ENCODE data around the gene RNF157. TPM values are rescaled to one million over a fixed set of nuclear protein-coding genes. Genes with fewer than 3 reads are reported as not detected.

Gene RNF157
- total and polyA plus RNA-seq, 10 of the 15 experiments (the other 5 are each of a cell fraction or from before 2014, with no cell fraction given), result 1.4 to 15.9 (median 9.6) TPM

GRCh38 chr17:76266244-76266938 is 26.1 kb upstream of the RNF157 start (continued):
- peak; percentile 60 for TF ChIP-seq MLLT1 (IDR thresholded peaks at IDR 0.05)

- BruUV-seq (replicated peaks), result no TSS peak
- Histone ChIP-seq H3K79me2 (ENCODE audit: control insufficient read depth, insufficient read depth, low read length) (peaks cover 55% of the 10 kb centered on the region), H4K20me1 (ENCODE audit: control insufficient read depth, insufficient read depth) (no peaks in the 10 kb centered on the region), H3K27ac (ENCODE audit: control insufficient read depth, insufficient read depth) (peak overlapping the region; percentile 99), H3K36me3 (ENCODE audit: control insufficient read depth in 2 of 2, insufficient read depth in 2 of 2, low read length in 1 of 2) (no peaks in the 10 kb centered on the region), H3K4me2 (ENCODE audit: control insufficient read depth, insufficient read depth) (no peak overlapping the region), H3K9ac (ENCODE audit: control insufficient read depth, insufficient read depth, low read length) (peak overlapping the region; percentile 93), H2AFZ (ENCODE audit: control insufficient read depth, low read depth, low read length) (no peak overlapping the region), H3K9me3 (replicated peaks; ENCODE audit: control insufficient read depth, insufficient read depth, low read length) (no peaks in the 10 kb centered on the region), H3K4me3 (peak overlapping the region; percentile 84), H3K27me3 (replicated peaks in 1 of 2; ENCODE audit: control insufficient read depth in 2 of 2, insufficient read depth in 2 of 2, low read length in 1 of 2) (no peaks in the 10 kb centered on the region), H3K4me1 (ENCODE audit: control insufficient read depth, insufficient read depth, low read length) (peaks cover 52% of the 10 kb centered on the region)
- ATAC-seq, result no peak
- WGBS (ENCODE audit: insufficient coverage, insufficient replicate concordance, low lambda C conversion rate, missing lambda C conversion rate), result 0% methylated on average over 30 of the region's 76 CpGs
- ChIA-PET POLR2A (interaction anchor here (0.5 to 17.9 kb wide), 7 partner anchors 6 to 877 kb away, joined by 3 to 427 read pairs (median 20); partner anchors contain the start of gene RNF157), RAD21 (ENCODE audit: unreplicated experiment) (interaction anchor here (1.0 to 18.5 kb wide), 9 partner anchors 8 to 144 kb away, joined by 3 to 419 read pairs (median 26); no protein-coding TSS in a partner anchor), CTCF (interaction anchor here (0.8 to 10.6 kb wide), 8 partner anchors 11 to 140 kb away, joined by 3 to 160 read pairs (median 14); no protein-coding TSS in a partner anchor), SMC1A (ENCODE audit: uncharacterized antibody, unreplicated experiment) (interaction anchor here (1.0 to 10.2 kb wide), 8 partner anchors 16 to 370 kb away, joined by 3 to 226 read pairs (median 64); no protein-coding TSS in a partner anchor)
- intact Hi-C loops (cut with micrococcal nuclease; ENCODE audit: unreplicated experiment), result loop anchor here (2.0 to 10.0 kb wide), 4 partner anchors 19 to 481 kb away; partner anchors contain the start of gene UNK
- DNase-seq (ENCODE audit: low read depth, low spot score), result no peak
- no peak for FAIRE-seq
- in situ Hi-C loops (cut with MboI), result loop anchor here (25.0 kb wide), 2 partner anchors 1197 to 1897 kb away; partner anchors contain the start of gene SYNGR2
- no peak for TF ChIP-seq PBX3 (IDR thresholded peaks at IDR 0.05; ENCODE audit: insufficient replicate concordance, low read depth, low read length)
- TF ChIP-seq MXI1 (IDR thresholded peaks at IDR 0.05; ENCODE audit: low read depth, low read length), result no peak
- no peak for TF ChIP-seq NRF1 (conservative IDR thresholded peaks at IDR 0.05; ENCODE audit: low read depth, low read length)
- TF ChIP-seq RUNX3 (IDR thresholded peaks at IDR 0.05; ENCODE audit: low read length), result no peak
- no peak for TF ChIP-seq YBX1 (IDR thresholded peaks at IDR 0.05)
- no peak for TF ChIP-seq ZNF384 (IDR thresholded peaks at IDR 0.05; ENCODE audit: borderline replicate concordance, low read depth, low read length)
- peak; percentile 9; the same call in 1 of the 2 replicates for TF ChIP-seq SMARCA5 (IDR thresholded peaks at IDR 0.05)
- TF ChIP-seq SREBF2 (IDR thresholded peaks at IDR 0.05; ENCODE audit: low read length), result no peak
- TF ChIP-seq SIN3A (IDR thresholded peaks at IDR 0.05; ENCODE audit: low read depth, low read length), result no peak; the same call in 1 of the 2 replicates
- TF ChIP-seq CBX3 (IDR thresholded peaks at IDR 0.05; ENCODE audit: borderline replicate concordance, low read depth), result no peak
- no peak for TF ChIP-seq STAT1 (conservative IDR thresholded peaks at IDR 0.05)
- TF ChIP-seq PAX5 (IDR thresholded peaks at IDR 0.05; ENCODE audit: borderline replicate concordance, low read depth, low read length), result no peak
- no peak for TF ChIP-seq RELA (IDR thresholded peaks at IDR 0.05; ENCODE audit: borderline replicate concordance, partially characterized antibody)
- no peak for TF ChIP-seq GABPA (IDR thresholded peaks at IDR 0.05; ENCODE audit: low read depth)
- no peak for TF ChIP-seq NFYA (IDR thresholded peaks at IDR 0.05; ENCODE audit: borderline replicate concordance, low read depth, low read length)
- TF ChIP-seq BHLHE40 (IDR thresholded peaks at IDR 0.05; ENCODE audit: borderline replicate concordance in 1 of 2, low read depth in 2 of 2, low read length in 1 of 2), result peak in 1 of 2 experiments; percentile 41; a peak in 1 of 4 replicates
- no peak for TF ChIP-seq KAT2A (conservative IDR thresholded peaks at IDR 0.05; ENCODE audit: control insufficient read depth, low read depth, low read length)
- no peak for TF ChIP-seq FOS (IDR thresholded peaks at IDR 0.05; ENCODE audit: borderline replicate concordance, extremely low read depth, insufficient read length)
- TF ChIP-seq FOXK2 (IDR thresholded peaks at IDR 0.05), result peak; percentile 81
Observed at GRCh38 chr17:76265624-76266243, 25.4 kb upstream of the RNF157 start.

Measured in GM12878 (cell line).